HepG2 (cell line): ENCODE results near the gene CABLES2.
A peak's percentile ranks its signal among the peaks of the same experiment; 100 is the strongest.

Experiments
- BCLAF1 ChIP-seq: fragments of 450-650 bp; IDR thresholded peaks from 2 replicates; pipeline ENCODE4 v1.6.1; 2017; ENCODE audit warnings: mild to moderate bottlenecking
- HNF1A ChIP-seq, 2 experiments: sonication (generic) in 1 of 2; formaldehyde crosslinking in 1 of 2; IDR thresholded peaks; 2 replicates each; pipeline versions ENCODE4 v1.4.0 to v1.6.1; 2016 to 2020; ENCODE audit warnings: borderline replicate concordance in 1 of 2, low read depth in 1 of 2, mild to moderate bottlenecking in 1 of 2, missing genetic modification reagents in 1 of 2
- KLF6 ChIP-seq: IDR thresholded peaks from 2 replicates; pipeline ENCODE4 v1.8.0; 2016; ENCODE audit warnings: missing biosample characterization, missing genetic modification reagents
- PATZ1 ChIP-seq: sonication (generic); formaldehyde crosslinking; IDR thresholded peaks from 2 replicates; pipeline ENCODE4 v1.4.0; 2020; ENCODE audit warnings: missing genetic modification reagents
- SIN3B ChIP-seq: fragments of 150-350 bp; IDR thresholded peaks from 2 replicates; pipeline ENCODE4 v1.6.1; 2014; ENCODE audit warnings: low read length
- YY1 ChIP-seq: IDR thresholded peaks from 2 replicates; pipeline ENCODE4 v1.6.1; 2011; ENCODE audit warnings: low read length, low read depth, moderate library complexity, mild to moderate bottlenecking; ENCODE audit not compliant: insufficient read depth, insufficient replicate concordance
- ZNF292 ChIP-seq: sonication (generic); formaldehyde crosslinking; IDR thresholded peaks from 2 replicates; pipeline ENCODE4 v1.8.1; 2022; ENCODE audit warnings: mild to moderate bottlenecking, low read depth, missing genetic modification reagents, borderline replicate concordance
- ZNF672 ChIP-seq: sonication (generic); formaldehyde crosslinking; IDR thresholded peaks from 2 replicates; pipeline ENCODE4 v1.8.1; 2022; ENCODE audit warnings: missing genetic modification reagents

DNA sequence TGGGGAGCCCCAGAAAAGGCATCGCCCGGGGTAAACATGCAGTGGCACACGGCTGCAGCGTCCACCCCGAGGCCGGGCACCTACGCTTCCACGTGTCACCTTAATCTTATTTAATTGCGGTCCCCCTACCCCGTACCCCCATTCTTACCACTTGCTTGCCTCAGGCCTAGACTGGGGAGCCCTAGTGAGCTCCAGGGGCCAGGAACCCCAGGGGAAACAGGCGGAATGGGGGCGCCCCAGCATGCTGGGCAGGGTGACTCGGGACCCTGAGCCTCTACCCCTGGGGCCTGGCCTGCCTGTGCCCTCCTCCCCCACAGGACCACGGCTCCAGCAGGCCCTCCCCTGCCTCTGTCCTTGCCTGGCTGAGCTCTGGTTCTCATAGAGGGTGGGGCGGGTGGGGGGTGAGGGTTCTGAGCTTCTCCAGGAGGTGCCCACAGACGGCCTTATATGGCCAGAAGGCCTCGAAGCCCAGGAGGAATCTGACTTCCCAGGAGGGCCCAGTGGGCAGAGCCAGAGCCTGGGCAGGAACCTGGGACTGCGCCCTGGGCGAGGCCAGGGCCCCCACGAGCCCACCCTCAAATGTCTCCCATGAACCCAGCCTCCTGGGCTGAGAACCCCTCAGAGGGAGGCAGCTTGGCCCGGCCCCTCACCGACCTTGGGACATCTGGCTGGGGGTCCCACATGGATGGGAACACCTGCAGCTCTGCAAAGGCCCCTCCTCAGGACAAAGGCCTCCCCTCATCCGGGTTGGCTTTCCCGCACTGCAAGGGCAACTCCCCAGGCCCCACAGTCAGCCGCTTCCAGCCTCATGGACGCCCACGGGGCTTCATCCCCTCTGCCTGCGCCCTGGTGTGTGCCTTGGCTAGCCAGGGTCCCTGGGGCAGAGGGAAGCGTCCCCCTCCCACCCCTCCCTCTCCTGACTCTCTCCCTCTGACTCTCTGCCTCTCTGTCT lies 34.8 kb downstream of the CABLES2 start:
- TF ChIP-seq SIN3B (no peak), ZNF672 (CRISPR knock-in tag) (no peak), ZNF292 (CRISPR knock-in tag) (no peak), HNF1A (IDR thresholded peaks at IDR 0.05; ENCODE audit: low read depth) (no peak), HNF1A (CRISPR knock-in tag; IDR thresholded peaks at IDR 0.05; ENCODE audit: borderline replicate concordance) (no peak), YY1 (no peak), KLF6 (CRISPR knock-in tag) (no peak), PATZ1 (CRISPR knock-in tag) (peak; percentile 34; the same call in 1 of the 2 replicates), BCLAF1 (no peak)
